HG02571 (cell line): ENCODE results near the gene NAT9.

ENCODE experiments used
- ATAC-seq: cut with Tn5 transposase; IDR thresholded peaks from one replicate; pipeline ENCODE4 v1.9.1; 2021; ENCODE audit warnings: mild to moderate bottlenecking, moderate library complexity; ENCODE audit not compliant: unreplicated experiment

The NAT9 gene

GRCh38 chr17:74763565-74764387 is 12.4 kb downstream of the NAT9 start:
- no peak for ATAC-seq

DNA sequence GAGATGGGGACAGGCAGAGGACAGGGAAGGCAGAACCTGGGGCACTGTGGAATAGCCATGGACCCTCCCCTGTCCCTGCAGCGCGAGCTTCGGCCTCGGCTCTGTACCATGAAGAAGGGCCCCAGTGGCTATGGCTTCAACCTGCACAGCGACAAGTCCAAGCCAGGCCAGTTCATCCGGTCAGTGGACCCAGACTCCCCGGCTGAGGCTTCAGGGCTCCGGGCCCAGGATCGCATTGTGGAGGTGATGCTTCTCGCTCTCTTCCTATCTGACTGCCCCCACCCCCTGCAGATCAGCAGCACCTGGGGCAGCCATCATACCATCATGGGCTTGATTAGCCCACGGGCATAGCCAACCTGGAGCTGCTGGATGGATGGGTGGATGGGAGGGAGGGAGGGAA is 14.2 kb downstream of the NAT9 start:
- ATAC-seq = no peak

- no peak for ATAC-seq
Observed at GRCh38 chr17:74761419-74761818, 14.7 kb downstream of the NAT9 start.

- no peak for ATAC-seq
Observed at GRCh38 chr17:74760404-74761105, 15.6 kb downstream of the NAT9 start.

GRCh38 chr17:74759941-74760340 is 16.2 kb downstream of the NAT9 start:
- no peak for ATAC-seq

DNA sequence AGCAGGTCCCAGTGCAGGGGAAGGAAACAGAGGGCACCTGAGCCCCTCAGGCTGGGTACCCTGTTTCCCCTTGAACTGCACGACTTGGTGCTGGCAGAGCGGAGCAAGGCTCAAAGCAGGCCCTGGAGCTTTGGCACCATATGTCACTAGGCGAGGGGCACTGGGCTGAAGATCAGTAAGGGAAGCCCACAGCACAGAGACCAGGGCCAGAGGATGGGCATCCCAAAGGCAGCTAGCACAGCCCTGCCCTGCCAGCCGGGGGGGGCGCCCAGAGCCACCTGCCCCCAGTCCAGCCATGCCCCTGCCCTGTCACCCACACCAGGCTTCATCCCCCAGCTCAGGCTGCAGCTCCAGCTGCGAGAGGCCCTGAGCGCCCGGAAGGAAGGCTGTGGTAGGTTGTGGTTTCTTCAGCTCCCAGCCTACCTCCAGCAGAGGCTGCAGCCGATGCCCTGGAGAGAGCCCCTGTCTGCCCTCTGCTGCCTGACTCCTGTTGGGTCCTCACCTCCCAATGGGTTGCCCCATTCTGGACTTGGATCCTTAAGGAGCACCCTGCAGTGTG is 16.8 kb downstream of the NAT9 start:
- ATAC-seq = no peak

DNA sequence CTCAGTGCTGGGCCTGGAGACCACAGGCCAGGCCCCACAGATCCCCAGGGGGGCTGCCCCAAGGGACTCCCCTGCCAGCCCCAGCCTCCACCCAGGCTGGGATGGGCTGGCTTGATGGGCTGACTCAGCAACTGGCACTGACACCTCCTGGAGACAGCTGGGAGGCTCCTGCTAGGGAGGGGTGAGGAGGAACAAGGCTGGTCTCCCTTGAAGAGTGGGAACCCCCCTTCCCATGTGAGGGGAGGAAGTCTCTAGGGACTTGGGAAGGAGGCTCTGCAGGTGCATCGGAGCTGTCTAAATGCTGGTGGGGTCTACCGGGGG is 17.3 kb downstream of the NAT9 start:
- ATAC-seq = no peak

GRCh38 chr17:74757931-74758847 is 18.0 kb downstream of the NAT9 start:
- ATAC-seq = no peak

DNA sequence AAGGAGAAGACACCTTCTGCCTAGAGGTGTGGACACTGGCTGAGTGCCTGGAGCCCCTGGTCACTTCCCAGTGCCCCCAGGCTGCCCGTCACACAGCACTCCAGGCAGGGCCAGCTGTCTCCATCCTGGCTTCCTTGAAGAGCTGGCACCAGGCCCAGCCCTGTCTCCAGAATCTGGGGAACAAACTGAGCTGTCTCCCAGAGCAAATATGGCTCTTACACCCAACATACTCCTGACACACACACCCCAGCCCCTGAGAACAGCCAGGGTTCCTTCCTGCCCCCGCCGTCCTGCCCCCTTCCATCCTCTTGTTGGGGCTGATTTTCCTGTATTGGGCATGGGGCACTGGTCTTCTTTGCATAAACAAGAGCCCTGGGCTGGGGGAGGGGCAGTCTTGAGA is 18.6 kb downstream of the NAT9 start:
- ATAC-seq = no peak

DNA sequence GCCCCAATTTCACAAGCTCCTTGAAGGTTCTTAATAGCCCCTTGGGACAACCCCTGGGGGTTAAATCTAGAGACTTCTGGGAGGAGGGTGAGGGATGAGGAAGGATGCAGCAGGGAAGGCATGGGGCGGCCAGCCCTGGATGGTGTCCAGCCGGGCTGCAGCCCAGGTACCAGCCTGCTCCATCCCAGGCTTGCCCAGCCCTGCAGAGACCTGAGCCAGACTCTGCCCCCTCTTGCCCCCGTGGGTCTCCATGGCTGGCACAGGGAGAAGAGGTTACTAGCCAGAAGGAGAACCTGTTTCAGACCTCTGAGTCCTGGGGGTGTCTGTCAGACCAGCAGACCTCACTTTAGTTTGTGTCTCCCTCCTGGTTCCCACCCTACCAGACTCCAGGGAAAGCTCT is 19.3 kb downstream of the NAT9 start:
- no peak for ATAC-seq

- no peak for ATAC-seq
Observed at GRCh38 chr17:74755533-74755932, 20.6 kb downstream of the NAT9 start.

DNA sequence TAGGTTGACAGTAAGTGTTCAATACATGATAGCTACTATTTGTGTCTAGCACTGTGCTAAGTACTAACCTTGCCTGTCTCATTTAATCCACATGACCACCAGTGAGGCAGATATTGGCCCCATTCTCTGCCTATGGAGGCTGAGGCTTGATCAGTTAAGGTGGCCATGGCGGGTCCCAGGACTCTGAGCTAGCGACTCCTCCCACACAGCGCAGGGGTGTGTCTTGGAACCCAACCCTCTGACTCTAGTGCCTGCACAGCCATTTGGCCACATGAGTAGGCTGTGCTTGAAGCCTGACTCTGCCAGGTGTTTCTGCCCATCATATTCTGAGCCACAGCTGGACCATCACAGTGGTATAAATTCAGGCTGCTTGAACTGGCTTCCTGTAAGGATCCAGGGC is 21.3 kb downstream of the NAT9 start:
- ATAC-seq = no peak

- no peak for ATAC-seq
Observed at GRCh38 chr17:74752822-74753401, 23.2 kb downstream of the NAT9 start.

DNA sequence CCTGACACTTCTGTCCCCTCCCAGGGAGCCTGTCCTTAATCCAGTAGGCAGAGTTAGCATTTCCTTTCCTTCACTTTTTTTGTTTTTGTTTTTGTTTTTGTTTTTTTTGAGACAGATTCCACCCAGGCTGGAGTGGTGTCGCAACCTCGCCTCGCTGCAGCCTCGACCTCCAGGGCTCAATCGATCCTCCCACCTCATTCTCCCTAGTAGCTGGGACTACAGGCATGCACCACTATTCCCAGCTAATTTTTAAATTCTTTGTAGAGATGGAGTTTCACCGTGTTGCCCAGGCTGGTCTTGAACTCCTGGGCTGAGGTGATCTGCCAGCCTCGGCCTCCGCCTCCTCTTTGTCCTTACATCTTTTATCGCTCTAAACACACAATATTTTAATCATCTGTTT is 23.7 kb downstream of the NAT9 start:
- ATAC-seq = no peak

DNA sequence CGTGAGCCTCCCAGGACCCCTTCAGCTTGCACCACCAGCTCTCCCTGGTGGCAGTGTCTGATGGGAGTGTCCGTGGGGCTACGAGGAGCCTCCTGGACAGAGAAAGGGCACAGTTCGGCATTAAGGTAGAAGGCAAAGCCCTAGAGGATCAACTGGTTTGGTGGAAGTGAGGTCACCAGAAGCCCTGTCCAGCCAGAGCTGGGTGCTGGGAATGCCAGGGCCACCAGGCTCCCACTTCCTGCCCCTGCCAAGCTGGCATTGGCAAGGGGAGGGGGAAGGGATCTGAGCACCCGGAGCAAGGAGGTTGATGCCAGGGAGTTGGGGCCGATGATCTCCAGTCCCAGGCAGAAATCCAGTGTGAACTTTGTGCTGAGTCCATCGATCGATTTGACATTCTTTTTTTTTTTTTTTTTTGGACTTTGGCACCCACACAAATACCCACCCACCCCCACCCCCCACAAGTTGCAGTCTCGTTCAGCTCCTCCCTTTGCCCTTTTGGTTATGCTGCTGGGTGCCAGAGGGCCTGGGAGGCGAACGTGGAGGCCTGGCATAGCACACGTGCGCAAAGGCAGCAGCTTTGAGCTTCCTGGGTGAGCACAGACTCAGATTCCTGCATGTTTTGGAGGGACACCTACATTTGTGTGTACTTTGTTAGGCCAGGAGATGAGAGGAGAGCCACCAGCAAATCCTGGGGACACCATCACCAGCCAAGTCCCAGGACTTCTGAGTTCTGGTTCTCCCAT is 25.6 kb downstream of the NAT9 start:
- ATAC-seq = no peak

DNA sequence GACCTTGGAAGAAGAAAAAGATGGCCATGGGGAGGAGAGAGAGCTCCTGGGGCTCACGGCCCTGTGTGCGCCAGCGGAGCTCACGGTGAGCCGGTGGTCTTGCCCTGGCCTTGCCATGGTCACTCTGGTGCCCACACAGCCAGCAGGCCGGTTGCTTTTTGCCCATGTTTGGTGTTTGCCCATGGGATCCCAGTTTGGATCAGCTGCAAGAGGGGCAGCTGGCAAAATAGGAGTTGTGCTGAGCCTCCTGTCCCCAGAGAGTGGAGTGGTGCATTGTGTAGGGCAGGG is 26.2 kb downstream of the NAT9 start:
- ATAC-seq = no peak

DNA sequence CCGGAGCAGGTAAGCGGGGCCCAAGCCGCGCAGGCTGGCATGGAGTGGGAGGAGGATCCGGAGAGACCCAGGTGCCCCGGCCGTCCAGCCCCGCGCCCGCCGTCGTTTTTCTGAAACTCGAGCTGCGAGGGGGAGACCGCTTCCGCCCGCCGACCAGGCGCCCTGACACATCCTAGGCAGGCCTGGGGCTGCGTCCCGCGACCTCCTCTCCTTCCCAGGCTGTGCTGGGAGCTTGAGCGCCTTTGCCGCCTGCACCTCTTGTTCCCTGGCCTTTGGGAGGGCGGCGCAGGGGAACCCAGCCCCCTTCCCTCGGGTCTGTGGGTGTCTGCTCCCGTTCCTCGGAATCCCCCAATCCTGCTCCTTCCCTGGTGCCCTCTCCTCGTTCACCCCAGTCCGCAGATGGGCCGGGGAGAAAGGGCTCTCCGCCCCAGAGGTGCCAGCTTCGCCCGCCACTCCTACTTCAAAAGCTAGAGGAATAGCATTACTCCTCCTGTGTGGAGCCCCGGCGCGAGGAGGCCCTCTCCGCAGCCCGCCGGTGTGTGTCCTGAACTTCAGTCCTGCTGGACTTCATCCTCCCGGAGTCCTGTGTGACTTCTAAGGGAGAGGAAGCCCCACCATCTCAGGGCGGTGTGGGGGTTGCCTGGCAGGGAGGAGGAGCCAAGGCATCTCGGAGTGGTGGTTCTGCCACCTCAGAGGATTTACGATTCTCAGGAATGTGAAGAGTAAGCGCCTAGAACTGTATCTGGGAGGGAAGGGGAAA is 26.7 kb downstream of the NAT9 start:
- ATAC-seq = peak; percentile 9

DNA sequence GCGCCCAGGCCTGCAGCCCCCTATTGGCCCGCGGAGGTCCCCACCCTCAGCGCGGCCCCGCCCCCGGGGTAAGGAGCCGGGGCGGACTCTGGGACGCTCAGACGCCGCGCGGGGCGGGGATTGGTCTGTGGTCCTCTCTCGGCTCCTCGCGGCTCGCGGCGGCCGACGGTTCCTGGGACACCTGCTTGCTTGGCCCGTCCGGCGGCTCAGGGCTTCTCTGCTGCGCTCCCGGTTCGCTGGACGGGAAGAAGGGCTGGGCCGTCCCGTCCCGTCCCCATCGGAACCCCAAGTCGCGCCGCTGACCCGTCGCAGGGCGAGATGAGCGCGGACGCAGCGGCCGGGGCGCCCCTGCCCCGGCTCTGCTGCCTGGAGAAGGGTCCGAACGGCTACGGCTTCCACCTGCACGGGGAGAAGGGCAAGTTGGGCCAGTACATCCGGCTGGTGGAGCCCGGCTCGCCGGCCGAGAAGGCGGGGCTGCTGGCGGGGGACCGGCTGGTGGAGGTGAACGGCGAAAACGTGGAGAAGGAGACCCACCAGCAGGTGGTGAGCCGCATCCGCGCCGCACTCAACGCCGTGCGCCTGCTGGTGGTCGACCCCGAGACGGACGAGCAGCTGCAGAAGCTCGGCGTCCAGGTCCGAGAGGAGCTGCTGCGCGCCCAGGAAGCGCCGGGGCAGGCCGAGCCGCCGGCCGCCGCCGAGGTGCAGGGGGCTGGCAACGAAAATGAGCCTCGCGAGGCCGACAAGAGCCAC is 27.4 kb downstream of the NAT9 start, which contains the start of gene NHERF1:
Gene NHERF1 (plus strand): TSS at position 100 of the 750 bp plus-strand sequence. CDS start 219 bp downstream, at position 319.
- peak; percentile 84 for ATAC-seq

- no peak for ATAC-seq
Observed at GRCh38 chr17:74748279-74748528, 27.9 kb downstream of the NAT9 start.
